Gastrocnemius medialis (tissue), 4 donors: ENCODE data around the gene THSD4. TPM values are rescaled to one million over a fixed set of nuclear protein-coding genes. Genes with fewer than 3 reads are reported as not detected.
A peak's percentile ranks its signal among the peaks of the same experiment; 100 is the strongest.

ENCODE experiments used
- ATAC-seq, 2 donors: fragments of 150-250 bp; one replicate each; pipeline ENCODE4 v1.9.1; 2016
- DNase-seq, 2 donors: peaks; one replicate each; pipeline ENCODE4 v3.0.0-alpha.2; 2019
- H3K27ac ChIP-seq, 4 donors: fragments of 200-600 bp; sonication (generic); 1 replicate in 1 of 4; 2 replicates in 3 of 4; pipeline ENCODE4 v1.5.1; 2016 to 2018; ENCODE audit warnings: mild to moderate bottlenecking in 2 of 4, moderate library complexity in 1 of 4
- H3K27me3 ChIP-seq, 3 donors: fragments of 200-600 bp; sonication (generic) in 2 of 3; 1 replicate in 1 of 3; 2 replicates in 2 of 3; pipeline versions ENCODE4 v1.5.1 to v1.6.0; 2016 to 2019; ENCODE audit warnings: mild to moderate bottlenecking in 1 of 3, moderate library complexity in 1 of 3
- H3K36me3 ChIP-seq, 2 donors: fragments of 200-600 bp; sonication (generic) in 1 of 2; one replicate each; pipeline ENCODE4 v1.5.1; 2017 to 2018
- H3K4me1 ChIP-seq, 2 donors: fragments of 200-600 bp; sonication (generic) in 1 of 2; one replicate each; pipeline ENCODE4 v1.5.1; 2016 to 2017; ENCODE audit warnings: mild to moderate bottlenecking in 2 of 2
- H3K4me3 ChIP-seq, 4 donors: fragments of 200-600 bp; sonication (generic) in 3 of 4; 1 replicate in 1 of 4; 2 replicates in 3 of 4; pipeline ENCODE4 v1.5.1; 2016 to 2019; ENCODE audit warnings: mild to moderate bottlenecking in 2 of 4
- H3K9me3 ChIP-seq, 3 donors: fragments of 200-600 bp; sonication (generic) in 2 of 3; 1 replicate in 1 of 3; 2 replicates in 2 of 3; pipeline ENCODE4 v1.5.1; 2016 to 2019
- POLR2A ChIP-seq, 2 donors: fragments of 450-650 bp; IDR thresholded peaks; one replicate each; pipeline ENCODE4 v1.6.1; 2017; ENCODE audit warnings: antibody characterized with exemption in 2 of 2, mild to moderate bottlenecking in 2 of 2, moderate library complexity in 2 of 2
- in situ Hi-C, 4 donors: fragments of 200-750 bp; cut with MboI; loops; one replicate each; pipeline versions ENCODE4 v1.15.0 to v1.8.0; 2017; ENCODE audit warnings: low sequenced_read_pairs in 4 of 4
- intact Hi-C: fragments of 100-400 bp; cut with DNase I; formaldehyde crosslinking; loops from one replicate; pipeline ENCODE4 v1.15.1; 2023; ENCODE audit warnings: low total_unique reads
- total RNA-seq, 4 donors: library from RNA; depleted of rRNA; stranded (reverse); fragments of >200 nt; gene quantifications; one replicate each; pipeline versions ENCODE4 v1.1.0 to v1.2.3, GENCODE V29; 2016
- TF ChIP-seq, protein P1 (sequence below), 5 experiments: fragments of 450-650 bp in 3 of 5; fragments of 200-600 bp in 2 of 5; sonication (generic) in 2 of 5; IDR thresholded peaks in 4 of 5; conservative IDR thresholded peaks in 1 of 5; 1 replicate in 4 of 5; 2 replicates in 1 of 5; pipeline ENCODE4 v1.5.1; 2016 to 2019; ENCODE audit warnings: antibody characterized with exemption in 5 of 5, mild to moderate bottlenecking in 3 of 5, moderate library complexity in 3 of 5

THSD4 gene
- total RNA-seq, 4 donors from 2014 or later: 0.35 to 3.1 (median 0.60) TPM

DNA sequence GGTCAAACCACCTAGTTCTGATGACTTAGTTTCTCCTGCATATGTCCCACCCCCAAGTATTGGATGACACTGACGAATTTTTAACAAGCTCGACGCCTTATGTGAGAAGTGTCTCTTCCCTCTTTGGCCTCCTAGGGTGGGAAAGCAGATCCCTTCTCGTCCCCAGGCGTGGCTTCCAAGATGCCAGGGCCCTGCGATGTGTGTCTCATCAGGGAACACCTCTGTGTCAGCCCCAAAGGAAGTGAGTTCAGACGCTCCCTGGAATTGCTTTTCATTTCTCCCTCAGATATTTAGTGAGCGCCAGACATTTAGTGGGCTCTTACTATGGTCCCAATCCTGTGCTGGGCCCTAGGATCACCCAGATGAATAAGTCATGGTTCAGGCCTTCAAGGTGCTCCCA lies 482.4 kb downstream of the THSD4 start:
- in situ Hi-C loops: no loop called here
- no peaks in the 10 kb centered on the region for H3K9me3 ChIP-seq
- intact Hi-C loops: no loop called here
- TF ChIP-seq POLR2A (IDR thresholded peaks at IDR 0.05): no peak
- TF ChIP-seq, protein P1, sequence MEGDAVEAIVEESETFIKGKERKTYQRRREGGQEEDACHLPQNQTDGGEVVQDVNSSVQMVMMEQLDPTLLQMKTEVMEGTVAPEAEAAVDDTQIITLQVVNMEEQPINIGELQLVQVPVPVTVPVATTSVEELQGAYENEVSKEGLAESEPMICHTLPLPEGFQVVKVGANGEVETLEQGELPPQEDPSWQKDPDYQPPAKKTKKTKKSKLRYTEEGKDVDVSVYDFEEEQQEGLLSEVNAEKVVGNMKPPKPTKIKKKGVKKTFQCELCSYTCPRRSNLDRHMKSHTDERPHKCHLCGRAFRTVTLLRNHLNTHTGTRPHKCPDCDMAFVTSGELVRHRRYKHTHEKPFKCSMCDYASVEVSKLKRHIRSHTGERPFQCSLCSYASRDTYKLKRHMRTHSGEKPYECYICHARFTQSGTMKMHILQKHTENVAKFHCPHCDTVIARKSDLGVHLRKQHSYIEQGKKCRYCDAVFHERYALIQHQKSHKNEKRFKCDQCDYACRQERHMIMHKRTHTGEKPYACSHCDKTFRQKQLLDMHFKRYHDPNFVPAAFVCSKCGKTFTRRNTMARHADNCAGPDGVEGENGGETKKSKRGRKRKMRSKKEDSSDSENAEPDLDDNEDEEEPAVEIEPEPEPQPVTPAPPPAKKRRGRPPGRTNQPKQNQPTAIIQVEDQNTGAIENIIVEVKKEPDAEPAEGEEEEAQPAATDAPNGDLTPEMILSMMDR (IDR thresholded peaks at IDR 0.05 in 4 of 5, conservative IDR thresholded peaks at IDR 0.05 in 1 of 5): no peak
- ATAC-seq: no peak
- no peaks in the 10 kb centered on the region for H3K36me3 ChIP-seq
- DNase-seq: no peak
- H3K27ac ChIP-seq: peak overlapping the region; percentile 41 to 83 (median 59)
- H3K27me3 ChIP-seq: no peaks in the 10 kb centered on the region
- H3K4me3 ChIP-seq: no peak overlapping the region
- H3K4me1 ChIP-seq: peaks cover 25 to 28% of the 10 kb centered on the region in 2 donors

DNA sequence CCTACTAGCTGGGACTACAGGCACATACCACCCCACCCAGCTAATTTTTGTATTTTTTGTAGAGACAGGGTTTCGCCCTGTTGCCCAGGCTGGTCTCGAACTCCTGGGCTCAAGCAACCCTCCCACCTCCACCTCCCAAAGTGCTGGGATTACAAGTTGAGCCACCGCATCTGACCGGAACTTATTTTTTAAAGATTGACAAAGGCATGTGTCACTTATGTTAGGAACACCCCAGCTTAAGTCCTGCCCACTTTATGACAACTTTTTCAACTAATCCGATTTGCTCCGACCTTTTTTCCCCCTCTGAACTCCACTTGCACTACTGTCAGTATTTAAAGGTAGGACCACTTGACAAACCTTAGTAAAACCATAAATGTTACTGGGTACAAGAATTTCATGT lies 483.5 kb downstream of the THSD4 start:
- Histone ChIP-seq H3K27ac (no peak overlapping the region), H3K4me1 (peaks cover 25 to 28% of the 10 kb centered on the region in 2 donors), H3K9me3 (no peaks in the 10 kb centered on the region), H3K36me3 (no peaks in the 10 kb centered on the region), H3K27me3 (no peaks in the 10 kb centered on the region), H3K4me3 (no peak overlapping the region)
- in situ Hi-C loops: no loop called here
- intact Hi-C loops: no loop called here
- ATAC-seq (no peak), DNase-seq (no peak)
- TF ChIP-seq, protein P1 (IDR thresholded peaks at IDR 0.05 in 4 of 5, conservative IDR thresholded peaks at IDR 0.05 in 1 of 5): no peak
- TF ChIP-seq POLR2A (IDR thresholded peaks at IDR 0.05): no peak

DNA sequence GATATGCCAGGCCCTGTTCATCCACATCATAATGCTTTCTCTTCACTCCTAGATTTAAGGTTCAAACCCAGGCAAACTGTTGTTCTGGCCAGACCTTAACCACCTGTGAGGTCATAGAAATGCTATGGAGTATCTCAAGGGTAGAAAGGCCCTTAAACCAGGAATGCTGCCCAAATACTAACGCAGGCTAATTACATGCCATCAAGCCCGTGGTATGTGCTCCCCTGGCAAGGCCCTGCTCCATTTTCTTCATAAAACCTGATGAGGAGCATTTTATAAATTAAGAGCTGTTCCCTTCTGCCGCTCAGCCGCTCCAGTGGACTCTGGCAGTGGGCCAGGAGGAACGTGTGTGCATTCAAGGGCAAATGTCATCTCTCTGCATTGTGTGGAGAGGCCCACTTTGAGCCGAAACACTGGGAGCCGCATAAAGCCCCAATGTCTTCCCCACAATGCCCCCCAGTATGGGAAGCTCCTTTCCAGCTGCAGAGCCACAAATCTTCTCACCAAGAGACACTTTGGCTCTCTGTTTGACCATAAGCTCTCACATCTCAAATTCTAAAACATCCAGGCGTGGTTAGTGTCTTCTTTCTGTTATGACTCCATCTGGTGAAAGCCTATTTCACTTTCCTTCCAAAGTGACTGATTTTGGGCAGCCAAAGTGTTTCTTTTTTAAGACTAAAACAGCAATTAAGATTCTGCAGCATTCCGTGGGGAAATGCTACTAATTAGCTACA lies 484.3 kb downstream of the THSD4 start:
- no peak for DNase-seq
- ATAC-seq: no peak

DNA sequence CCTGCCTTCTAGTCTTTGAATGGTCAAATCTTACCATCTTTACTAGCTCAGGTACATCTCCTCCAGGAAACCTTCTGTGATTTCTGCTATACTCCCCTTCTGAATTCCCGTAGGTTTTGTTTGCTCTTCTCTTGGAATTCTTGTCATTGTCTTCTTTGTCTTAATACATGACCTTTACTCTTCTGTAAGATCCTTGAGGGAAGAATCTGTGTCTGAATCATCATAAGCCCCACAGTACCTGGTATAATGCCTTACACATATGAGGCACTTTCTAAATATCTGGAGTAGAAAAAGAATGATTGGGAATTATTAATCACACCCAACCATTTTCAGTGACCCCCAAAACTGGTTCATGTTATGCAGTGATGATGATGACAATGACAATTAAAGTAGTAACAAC lies 485.0 kb downstream of the THSD4 start:
- Histone ChIP-seq H3K9me3 (no peaks in the 10 kb centered on the region), H3K27ac (no peak overlapping the region), H3K4me1 (peaks cover 25 to 28% of the 10 kb centered on the region in 2 donors), H3K27me3 (no peaks in the 10 kb centered on the region), H3K4me3 (no peak overlapping the region), H3K36me3 (no peaks in the 10 kb centered on the region)
- ATAC-seq (no peak), DNase-seq (no peak)
- intact Hi-C loops: no loop called here
- in situ Hi-C loops: no loop called here
- TF ChIP-seq, protein P1 (IDR thresholded peaks at IDR 0.05 in 4 of 5, conservative IDR thresholded peaks at IDR 0.05 in 1 of 5): no peak
- TF ChIP-seq POLR2A (IDR thresholded peaks at IDR 0.05): no peak

More for the DNA sequence above, 484.3 kb downstream of the THSD4 start:
- Histone ChIP-seq H3K36me3 (no peaks in the 10 kb centered on the region), H3K27ac (peak overlapping the region in 1 of 4 donors; percentile 22), H3K4me3 (no peak overlapping the region), H3K9me3 (no peaks in the 10 kb centered on the region), H3K27me3 (no peaks in the 10 kb centered on the region), H3K4me1 (peaks cover 25 to 28% of the 10 kb centered on the region in 2 donors)
- TF ChIP-seq, protein P1 (IDR thresholded peaks at IDR 0.05 in 4 of 5, conservative IDR thresholded peaks at IDR 0.05 in 1 of 5): no peak
- TF ChIP-seq POLR2A (IDR thresholded peaks at IDR 0.05): no peak
- in situ Hi-C loops: no loop called here
- intact Hi-C loops: no loop called here
